BLaER1 (cell line): ENCODE results near the gene WNT10A.
"Not testable (repeated sequence)": the region's sequence is repeated elsewhere in the genome, so short reads cannot be mapped to it uniquely, and the experiment has no call there.

Experiments used
- H3K27ac ChIP-seq: shearing (Covaris generic); formaldehyde crosslinking; 2 replicates; pipeline ENCODE4 v1.8.1; 2022
- H3K27me3 ChIP-seq: shearing (Covaris generic); formaldehyde crosslinking; 2 replicates; pipeline ENCODE4 v1.8.1; 2022
- H3K36me3 ChIP-seq: shearing (Covaris generic); formaldehyde crosslinking; 2 replicates; pipeline ENCODE4 v1.8.1; 2022
- H3K4me1 ChIP-seq: shearing (Covaris generic); formaldehyde crosslinking; 2 replicates; pipeline ENCODE4 v1.8.1; 2022
- H3K4me2 ChIP-seq: shearing (Covaris generic); formaldehyde crosslinking; 2 replicates; pipeline ENCODE4 v1.8.1; 2022
- H3K4me3 ChIP-seq: shearing (Covaris generic); formaldehyde crosslinking; 2 replicates; pipeline ENCODE4 v1.8.1; 2022
- H3K9ac ChIP-seq: shearing (Covaris generic); formaldehyde crosslinking; 2 replicates; pipeline ENCODE4 v1.8.1; 2022
- H3K9me3 ChIP-seq: shearing (Covaris generic); formaldehyde crosslinking; 2 replicates; pipeline ENCODE4 v1.8.1; 2022
- H4K20me1 ChIP-seq: shearing (Covaris generic); formaldehyde crosslinking; 2 replicates; pipeline ENCODE4 v1.8.1; 2022
- Cebpa-rat ChIP-seq: shearing (Covaris generic); IDR thresholded peaks from 2 replicates; pipeline ENCODE4 v1.8.1; 2022

The WNT10A gene

GRCh38 chr2:218880102-218880858, at the start of gene WNT10A:
Gene WNT10A (plus strand): TSS chr2:218880852. CDS start chr2:218880996, 144 bp downstream.
- Histone ChIP-seq H3K27ac (no peak within 1 kb of the TSS), H3K27me3 (peaks cover 87% of the 10 kb centered on the region), H4K20me1 (peaks cover 61% of the 10 kb centered on the region), H3K4me2 (peak within 1 kb of the TSS; percentile 85), H3K4me1 (peaks cover 80% of the 10 kb centered on the region), H3K9ac (no peak within 1 kb of the TSS), H3K4me3 (peak within 1 kb of the TSS; percentile 58), H3K9me3 (no peaks in the 10 kb centered on the region), H3K36me3 (no peaks in the 10 kb centered on the region)
- TF ChIP-seq Cebpa-rat, result no peak

- Histone ChIP-seq H3K36me3 (no peaks in the 10 kb centered on the region), H4K20me1 (no peaks in the 10 kb centered on the region), H3K9ac (no peak within 1 kb of the TSS), H3K9me3 (no peaks in the 10 kb centered on the region), H3K4me1 (no peaks in the 10 kb centered on the region), H3K27ac (no peak within 1 kb of the TSS), H3K4me2 (no peak within 1 kb of the TSS), H3K4me3 (no peak within 1 kb of the TSS), H3K27me3 (no peaks in the 10 kb centered on the region)
- no peak for TF ChIP-seq Cebpa-rat
Measured at GRCh38 chr2:218831378-218831990, 49.2 kb upstream of the WNT10A start, which contains the start of gene PRKAG3. Gene PRKAG3 (minus strand): TSS chr2:218831803.

GRCh38 chr2:218832081-218832480, 48.6 kb upstream of the WNT10A start:
- Histone ChIP-seq H3K36me3 (no peaks in the 10 kb centered on the region), H4K20me1 (no peaks in the 10 kb centered on the region), H3K4me1 (no peaks in the 10 kb centered on the region), H3K4me3 (no peak overlapping the region), H3K4me2 (no peak overlapping the region), H3K9ac (no peak overlapping the region), H3K9me3 (peaks cover 2% of the 10 kb centered on the region; the same call in 1 of the 2 replicates), H3K27me3 (no peaks in the 10 kb centered on the region), H3K27ac (no peak overlapping the region)
- no peak for TF ChIP-seq Cebpa-rat

- H3K27me3 ChIP-seq, result no peaks in the 10 kb centered on the region
- H3K4me2 ChIP-seq, result no peak overlapping the region
Measured at GRCh38 chr2:218832520-218832919, 48.1 kb upstream of the WNT10A start.

GRCh38 chr2:218833023-218833609, 47.5 kb upstream of the WNT10A start:
- Histone ChIP-seq H3K27ac (no peak overlapping the region), H3K36me3 (no peaks in the 10 kb centered on the region), H3K27me3 (no peaks in the 10 kb centered on the region), H3K4me2 (no peak overlapping the region), H3K4me1 (no peaks in the 10 kb centered on the region), H3K9me3 (peaks cover 12% of the 10 kb centered on the region), H3K9ac (no peak overlapping the region), H4K20me1 (no peaks in the 10 kb centered on the region), H3K4me3 (no peak overlapping the region)
- TF ChIP-seq Cebpa-rat, result no peak

More at GRCh38 chr2:218832520-218832919, 48.1 kb upstream of the WNT10A start:
- H3K36me3 ChIP-seq, result no peaks in the 10 kb centered on the region
- H3K9ac ChIP-seq, result no peak overlapping the region
- H3K9me3 ChIP-seq, result peaks cover 6% of the 10 kb centered on the region
- no peak overlapping the region for H3K4me3 ChIP-seq
- H4K20me1 ChIP-seq, result no peaks in the 10 kb centered on the region
- H3K4me1 ChIP-seq, result no peaks in the 10 kb centered on the region
- H3K27ac ChIP-seq, result no peak overlapping the region
- no peak for TF ChIP-seq Cebpa-rat

- H3K4me3 ChIP-seq, result no peak overlapping the region
- TF ChIP-seq Cebpa-rat, result no peak
- no peaks in the 10 kb centered on the region for H3K36me3 ChIP-seq
- peaks cover 14% of the 10 kb centered on the region for H3K9me3 ChIP-seq
- no peaks in the 10 kb centered on the region for H4K20me1 ChIP-seq
- H3K4me2 ChIP-seq, result no peak overlapping the region
- H3K9ac ChIP-seq, result no peak overlapping the region
- no peak overlapping the region for H3K27ac ChIP-seq
- H3K27me3 ChIP-seq, result no peaks in the 10 kb centered on the region
- no peaks in the 10 kb centered on the region for H3K4me1 ChIP-seq
Measured at GRCh38 chr2:218834685-218835084, 46.0 kb upstream of the WNT10A start.

GRCh38 chr2:218837495-218837894, 43.2 kb upstream of the WNT10A start:
- Histone ChIP-seq H3K4me1 (no peaks in the 10 kb centered on the region), H3K9me3 (peaks cover 18% of the 10 kb centered on the region), H3K9ac (no peak overlapping the region), H3K27ac (no peak overlapping the region), H3K27me3 (no peaks in the 10 kb centered on the region), H3K36me3 (no peaks in the 10 kb centered on the region), H3K4me3 (no peak overlapping the region), H4K20me1 (no peaks in the 10 kb centered on the region), H3K4me2 (no peak overlapping the region)
- TF ChIP-seq Cebpa-rat, result no peak

- Histone ChIP-seq H3K9ac (no peak overlapping the region), H3K27ac (no peak overlapping the region), H3K4me1 (no peaks in the 10 kb centered on the region), H3K4me2 (no peak overlapping the region), H3K4me3 (no peak overlapping the region), H3K36me3 (no peaks in the 10 kb centered on the region), H3K9me3 (peaks cover 20% of the 10 kb centered on the region), H4K20me1 (no peaks in the 10 kb centered on the region), H3K27me3 (no peaks in the 10 kb centered on the region)
- no peak for TF ChIP-seq Cebpa-rat
Measured at GRCh38 chr2:218839430-218839829, 41.2 kb upstream of the WNT10A start.

- Histone ChIP-seq H3K4me1 (no peaks in the 10 kb centered on the region), H3K27me3 (no peaks in the 10 kb centered on the region), H4K20me1 (no peaks in the 10 kb centered on the region), H3K4me3 (no peak overlapping the region), H3K9me3 (peaks cover 24% of the 10 kb centered on the region), H3K4me2 (no peak overlapping the region), H3K27ac (no peak overlapping the region), H3K36me3 (no peaks in the 10 kb centered on the region), H3K9ac (no peak overlapping the region)
- no peak for TF ChIP-seq Cebpa-rat
Measured at GRCh38 chr2:218839888-218840287, 40.8 kb upstream of the WNT10A start.

GRCh38 chr2:218844334-218844733, 36.3 kb upstream of the WNT10A start:
- H3K4me1 ChIP-seq, H3K4me3 ChIP-seq: not testable (repeated sequence)

GRCh38 chr2:218846963-218847362, 33.7 kb upstream of the WNT10A start:
- not testable (repeated sequence) for H3K27ac ChIP-seq, H4K20me1 ChIP-seq, H3K27me3 ChIP-seq, H3K4me3 ChIP-seq, H3K9ac ChIP-seq, H3K36me3 ChIP-seq, H3K4me2 ChIP-seq, H3K4me1 ChIP-seq
- H3K9me3 ChIP-seq, result peaks cover 16% of the 10 kb centered on the region; the same call in 1 of the 2 replicates

More at GRCh38 chr2:218844334-218844733, 36.3 kb upstream of the WNT10A start:
- H3K27ac ChIP-seq, H3K36me3 ChIP-seq, H3K4me2 ChIP-seq, H3K27me3 ChIP-seq, H3K9ac ChIP-seq, H4K20me1 ChIP-seq: not testable (repeated sequence)
- peaks cover 20% of the 10 kb centered on the region; the same call in 1 of the 2 replicates for H3K9me3 ChIP-seq
